Neural cell (in vitro differentiated cells): ENCODE results near the gene LIPT1. TPM values are rescaled to one million over a fixed set of nuclear protein-coding genes. Genes with fewer than 3 reads are reported as not detected.

Experiments
- H2AFZ ChIP-seq: fragments of 200-600, 300-800 bp; sonication (generic), shearing (Covaris generic); 2 replicates; pipeline ENCODE4 v1.6.0; 2014; ENCODE audit warnings: low read depth, mild to moderate bottlenecking, antibody characterized with exemption, low read length, moderate library complexity
- H3F3A ChIP-seq: fragments of 200-600 bp; shearing (Covaris generic); 2 replicates; pipeline ENCODE4 v1.6.1; 2016; ENCODE audit warnings: mild to moderate bottlenecking, moderate library complexity, mixed read lengths, antibody characterized with exemption, low read length; ENCODE audit not compliant: insufficient read depth, poor library complexity, severe bottlenecking
- H3K27ac ChIP-seq: fragments of 200-600, 300-800 bp; sonication (generic), shearing (Covaris generic); 2 replicates; pipeline ENCODE4 v1.5.1; 2014; ENCODE audit warnings: mild to moderate bottlenecking, low read length, moderate library complexity
- H3K27me3 ChIP-seq: fragments of 300-800, 200-600 bp; sonication (generic), shearing (Covaris generic); 2 replicates; pipeline ENCODE4 v1.6.0; 2014; ENCODE audit warnings: mild to moderate bottlenecking, low read depth, low read length, moderate library complexity; ENCODE audit not compliant: insufficient read depth
- H3K36me3 ChIP-seq: fragments of 300-800, 200-600 bp; sonication (generic), shearing (Covaris generic); 2 replicates; pipeline ENCODE4 v1.5.1; 2014; ENCODE audit warnings: mild to moderate bottlenecking, antibody characterized with exemption, low read length, moderate library complexity; ENCODE audit not compliant: insufficient read depth
- H3K4me2 ChIP-seq: fragments of 300-800, 200-600 bp; sonication (generic), shearing (Covaris generic); 2 replicates; pipeline ENCODE4 v1.6.0; 2014; ENCODE audit warnings: mild to moderate bottlenecking, low read length
- H3K4me3 ChIP-seq: fragments of 300-800, 200-600 bp; sonication (generic), shearing (Covaris generic); 2 replicates; pipeline ENCODE4 v1.5.1; 2014; ENCODE audit warnings: mild to moderate bottlenecking, low read length, moderate library complexity
- H3K79me2 ChIP-seq: fragments of 200-600 bp; shearing (Covaris generic); replicated peaks from 2 replicates; pipeline ENCODE4 v1.6.0; 2014; ENCODE audit warnings: mild to moderate bottlenecking, low read length, moderate library complexity; ENCODE audit not compliant: insufficient read depth
- H3K9ac ChIP-seq: fragments of 300-800, 200-600 bp; sonication (generic), shearing (Covaris generic); 2 replicates; pipeline ENCODE4 v1.6.1; 2016; ENCODE audit warnings: mild to moderate bottlenecking, low read length, mixed read lengths
- H3K9me2 ChIP-seq: fragments of 200-600 bp; shearing (Covaris generic); 2 replicates; pipeline ENCODE4 v1.6.1; 2016; ENCODE audit warnings: mild to moderate bottlenecking, low read length, mixed read lengths; ENCODE audit not compliant: insufficient read depth
- H3K9me3 ChIP-seq: fragments of 200-600, 300-800 bp; sonication (generic), shearing (Covaris generic); 2 replicates; pipeline ENCODE4 v1.6.1; 2016; ENCODE audit warnings: mild to moderate bottlenecking, mixed run types, low read length, moderate library complexity, mixed read lengths
- H4K20me1 ChIP-seq: fragments of 200-600 bp; shearing (Covaris generic); 2 replicates; pipeline ENCODE4 v1.6.1; 2016; ENCODE audit warnings: mild to moderate bottlenecking, mixed run types; ENCODE audit not compliant: insufficient read depth
- CTCF ChIP-seq: fragments of 450-650 bp; IDR thresholded peaks from 2 replicates; pipeline ENCODE4 v1.5.1; 2014; ENCODE audit warnings: antibody characterized with exemption, mild to moderate bottlenecking, moderate library complexity; ENCODE audit not compliant: poor library complexity, severe bottlenecking
- EP300 ChIP-seq: fragments of 450-650 bp; conservative IDR thresholded peaks from 2 replicates; pipeline ENCODE4 v1.6.1; 2014; ENCODE audit warnings: antibody characterized with exemption, mild to moderate bottlenecking, moderate library complexity; ENCODE audit not compliant: poor library complexity, severe bottlenecking
- EZH2 ChIP-seq: fragments of 200-600, 300-800 bp; shearing (Covaris generic), sonication (generic); IDR thresholded peaks from 2 replicates; pipeline ENCODE4 v1.6.1; 2014; ENCODE audit warnings: antibody characterized with exemption, low read length, borderline replicate concordance, mild to moderate bottlenecking; ENCODE audit not compliant: insufficient read depth, poor library complexity, severe bottlenecking
- MXI1 ChIP-seq: fragments of 450-650 bp; conservative IDR thresholded peaks from 2 replicates; pipeline ENCODE4 v1.6.1; 2014; ENCODE audit warnings: antibody characterized with exemption, mild to moderate bottlenecking; ENCODE audit not compliant: poor library complexity, severe bottlenecking
- POLR2AphosphoS5 ChIP-seq: IDR thresholded peaks from 2 replicates; pipeline ENCODE4 v1.6.1; 2012
- RAD21 ChIP-seq: fragments of 450-650 bp; conservative IDR thresholded peaks from 2 replicates; pipeline ENCODE4 v1.6.1; 2014; ENCODE audit warnings: antibody characterized with exemption, mild to moderate bottlenecking, moderate library complexity
- REST ChIP-seq: IDR thresholded peaks from 2 replicates; pipeline ENCODE4 v1.6.1; 2012; ENCODE audit warnings: borderline replicate concordance
- SMC3 ChIP-seq: fragments of 450-650 bp; conservative IDR thresholded peaks from 2 replicates; pipeline ENCODE4 v1.6.1; 2014; ENCODE audit warnings: antibody characterized with exemption, mild to moderate bottlenecking, moderate library complexity; ENCODE audit not compliant: poor library complexity
- polyA plus RNA-seq: library from polyadenylated mRNA; depleted of rRNA; stranded (reverse); fragments of >200 nt; gene quantifications from 2 replicates; pipeline ENCODE4 v1.2.3, GENCODE V29; 2014

LIPT1 gene
- polyA plus RNA-seq, 1 donor from 2014 or later: 2.8 TPM

GRCh38 chr2:99140860-99141109 is 14.0 kb upstream of the LIPT1 start:
- no peaks in the 10 kb centered on the region for H4K20me1 ChIP-seq
- TF ChIP-seq CTCF (no peak), RAD21 (no peak), REST (no peak), EZH2 (no peak)
- H3K9me3 ChIP-seq: no peaks in the 10 kb centered on the region
- H3K4me3 ChIP-seq: peak overlapping the region; percentile 80
- H3K36me3 ChIP-seq: no peaks in the 10 kb centered on the region
- H3K79me2 ChIP-seq: no peaks in the 10 kb centered on the region
- H3K9me2 ChIP-seq: no peaks in the 10 kb centered on the region
- peak overlapping the region; percentile 84 for H3K27ac ChIP-seq
- peak overlapping the region; percentile 63 for H2AFZ ChIP-seq
- H3F3A ChIP-seq: no peaks in the 10 kb centered on the region
- peak overlapping the region; percentile 82 for H3K9ac ChIP-seq
- peaks cover 9% of the 10 kb centered on the region for H3K27me3 ChIP-seq
- peak overlapping the region; percentile 87 for H3K4me2 ChIP-seq

GRCh38 chr2:99141110-99142108 is 13.4 kb upstream of the LIPT1 start, which contains the start of gene C2orf15:
Gene C2orf15 (plus strand): TSS chr2:99141707. CDS start chr2:99150559, 8,852 bp downstream.
- no peaks in the 10 kb centered on the region for H3F3A ChIP-seq
- H3K9ac ChIP-seq: peak within 1 kb of the TSS; percentile 82
- H3K9me3 ChIP-seq: no peaks in the 10 kb centered on the region
- peak within 1 kb of the TSS; percentile 63 for H2AFZ ChIP-seq
- no peaks in the 10 kb centered on the region for H3K9me2 ChIP-seq
- no peaks in the 10 kb centered on the region for H4K20me1 ChIP-seq
- TF ChIP-seq REST: no peak
- peak; percentile 93 for TF ChIP-seq MXI1
- TF ChIP-seq SMC3: peak; percentile 24
- TF ChIP-seq RAD21: peak; percentile 17
- TF ChIP-seq CTCF: no peak
- TF ChIP-seq EP300: peak; percentile 62
- TF ChIP-seq POLR2AphosphoS5: peak; percentile 87
- peak within 1 kb of the TSS; percentile 87 for H3K4me2 ChIP-seq
- peaks cover 9% of the 10 kb centered on the region for H3K27me3 ChIP-seq
- H3K27ac ChIP-seq: peak within 1 kb of the TSS; percentile 84
- H3K36me3 ChIP-seq: no peaks in the 10 kb centered on the region
- H3K79me2 ChIP-seq: no peaks in the 10 kb centered on the region
- H3K4me3 ChIP-seq: peak within 1 kb of the TSS; percentile 80
